ENCODE data around the gene TTC34.

TTC34 gene

DNA sequence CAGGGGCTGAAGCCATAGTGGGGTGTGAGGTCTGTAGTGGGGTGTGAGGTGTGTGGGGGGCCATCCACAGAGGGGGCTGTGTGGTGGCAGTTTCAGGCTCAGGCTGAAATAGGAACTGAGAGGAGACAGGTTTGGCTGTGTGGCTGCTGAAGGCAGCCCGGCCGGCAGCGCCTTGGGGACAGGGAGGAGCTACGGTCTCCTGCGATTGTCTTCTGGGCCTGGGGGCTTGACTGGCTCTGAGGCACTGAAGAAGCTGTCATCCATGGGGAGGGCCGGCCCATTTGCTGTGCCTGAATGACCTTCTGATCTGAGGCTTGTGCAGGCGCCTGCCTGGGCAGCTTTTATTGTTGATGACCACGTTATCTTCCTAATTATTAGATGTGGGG is 10.0 kb upstream of the TTC34 start:
- H3K27me3 ChIP-seq (ENCODE audit: control insufficient read depth, insufficient read depth, low read length), result no peaks in the 10 kb centered on the region
- H3K4me1 ChIP-seq (ENCODE audit: control insufficient read depth, insufficient read depth, low read length), result no peaks in the 10 kb centered on the region
- no peak overlapping the region for H3K27ac ChIP-seq (ENCODE audit: low read length)
- no peak overlapping the region for H3K4me3 ChIP-seq (ENCODE audit: low read length)
- H3K36me3 ChIP-seq (ENCODE audit: control insufficient read depth, insufficient read depth, low read length), result no peaks in the 10 kb centered on the region; the same call in 1 of the 2 replicates
- no CpG with 5 or more reads among the region's 8 CpGs for WGBS (ENCODE audit: insufficient coverage, insufficient read length)
- peaks cover 48% of the 10 kb centered on the region for H3K9me3 ChIP-seq (ENCODE audit: control insufficient read depth, insufficient read depth, low read length)
- DNase-seq (ENCODE audit: low read depth, low spot score), result no peak

DNA sequence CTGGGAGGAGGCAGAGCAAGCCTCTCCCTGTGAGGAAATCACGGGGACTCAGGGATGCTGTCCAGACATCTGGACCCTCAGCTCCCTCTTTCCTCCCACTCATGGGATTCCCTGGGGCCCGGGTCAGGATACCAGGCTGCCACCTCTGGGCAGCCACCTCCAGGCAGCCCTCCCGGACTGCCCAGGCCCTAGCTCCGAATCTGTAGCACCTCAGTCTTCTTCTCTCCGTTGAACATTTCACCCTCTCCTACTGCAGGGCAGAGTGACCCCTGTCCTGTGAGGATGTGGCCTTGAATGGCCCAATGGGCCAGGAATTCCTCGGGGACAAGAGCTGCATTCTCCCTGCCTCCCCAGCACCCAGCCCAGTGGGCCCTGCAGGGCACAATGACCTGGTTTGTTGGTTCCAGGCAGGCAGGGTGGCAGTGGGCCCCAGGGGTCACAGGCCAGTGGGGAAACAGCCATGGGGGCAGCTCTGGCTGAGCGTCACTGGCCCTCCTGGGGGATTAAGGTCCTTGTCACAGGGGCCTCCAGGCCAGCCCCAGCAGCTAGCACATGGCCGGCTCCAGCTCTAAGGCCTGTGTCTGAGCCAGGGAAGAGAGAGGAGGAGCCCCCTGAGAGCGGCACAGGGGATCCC is 9.5 kb upstream of the TTC34 start:
- Histone ChIP-seq H3K4me3 (ENCODE audit: low read length) (no peak overlapping the region), H3K27ac (ENCODE audit: low read length) (no peak overlapping the region), H3K27me3 (ENCODE audit: control insufficient read depth, insufficient read depth, low read length) (no peaks in the 10 kb centered on the region), H3K36me3 (ENCODE audit: control insufficient read depth, insufficient read depth, low read length) (peaks cover under 1% of the 10 kb centered on the region; the same call in 1 of the 2 replicates), H3K9me3 (ENCODE audit: control insufficient read depth, insufficient read depth, low read length) (peaks cover 51% of the 10 kb centered on the region), H3K4me1 (ENCODE audit: control insufficient read depth, insufficient read depth, low read length) (no peaks in the 10 kb centered on the region)
- no CpG with 5 or more reads among the region's 9 CpGs for WGBS (ENCODE audit: insufficient coverage, insufficient read length)
- DNase-seq (ENCODE audit: low read depth, low spot score), result no peak

DNA sequence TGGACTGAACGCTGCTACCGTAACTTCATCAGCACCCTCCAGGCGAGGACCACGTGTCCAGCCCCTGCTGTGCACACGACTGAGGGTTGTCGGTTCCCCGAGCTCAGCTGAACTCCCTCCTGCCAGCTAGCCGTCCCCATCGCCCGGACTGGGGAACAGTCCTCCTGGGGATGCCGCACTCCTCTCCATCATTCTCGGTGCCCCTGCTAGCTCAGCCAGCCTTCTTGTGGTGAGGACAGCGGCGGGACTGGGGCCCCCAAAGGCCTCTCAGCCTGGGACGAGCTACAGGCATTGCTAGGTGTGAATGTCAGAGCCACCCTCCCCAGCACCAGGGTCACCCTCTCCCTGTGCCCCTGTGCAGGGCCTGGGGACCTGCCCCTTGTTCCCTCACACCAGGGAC is 8.8 kb upstream of the TTC34 start:
- no peak for DNase-seq (ENCODE audit: low read depth, low spot score)
- no peaks in the 10 kb centered on the region for H3K27me3 ChIP-seq (ENCODE audit: control insufficient read depth, insufficient read depth, low read length)
- no CpG with 5 or more reads among the region's 15 CpGs for whole genome bisulfite sequencing (ENCODE audit: insufficient coverage, insufficient read length)

GRCh38 chr1:2809656-2810055 is 8.2 kb upstream of the TTC34 start:
- WGBS (ENCODE audit: insufficient coverage, insufficient read length), result no CpG with 5 or more reads among the region's 17 CpGs
- Histone ChIP-seq H3K27me3 (ENCODE audit: control insufficient read depth, insufficient read depth, low read length) (no peaks in the 10 kb centered on the region), H3K4me3 (ENCODE audit: low read length) (no peak overlapping the region), H3K4me1 (ENCODE audit: control insufficient read depth, insufficient read depth, low read length) (no peaks in the 10 kb centered on the region), H3K27ac (ENCODE audit: low read length) (no peak overlapping the region), H3K9me3 (ENCODE audit: control insufficient read depth, insufficient read depth, low read length) (peaks cover 56% of the 10 kb centered on the region), H3K36me3 (ENCODE audit: control insufficient read depth, insufficient read depth, low read length) (peaks cover 2% of the 10 kb centered on the region; the same call in 1 of the 2 replicates)
- no peak for DNase-seq (ENCODE audit: low read depth, low spot score)

More for the DNA sequence above, 8.8 kb upstream of the TTC34 start:
- no peak overlapping the region for H3K27ac ChIP-seq (ENCODE audit: low read length)
- H3K36me3 ChIP-seq (ENCODE audit: control insufficient read depth, insufficient read depth, low read length), result peaks cover 2% of the 10 kb centered on the region; the same call in 1 of the 2 replicates
- H3K4me1 ChIP-seq (ENCODE audit: control insufficient read depth, insufficient read depth, low read length), result no peaks in the 10 kb centered on the region
- peaks cover 55% of the 10 kb centered on the region for H3K9me3 ChIP-seq (ENCODE audit: control insufficient read depth, insufficient read depth, low read length)
- H3K4me3 ChIP-seq (ENCODE audit: low read length), result no peak overlapping the region

DNA sequence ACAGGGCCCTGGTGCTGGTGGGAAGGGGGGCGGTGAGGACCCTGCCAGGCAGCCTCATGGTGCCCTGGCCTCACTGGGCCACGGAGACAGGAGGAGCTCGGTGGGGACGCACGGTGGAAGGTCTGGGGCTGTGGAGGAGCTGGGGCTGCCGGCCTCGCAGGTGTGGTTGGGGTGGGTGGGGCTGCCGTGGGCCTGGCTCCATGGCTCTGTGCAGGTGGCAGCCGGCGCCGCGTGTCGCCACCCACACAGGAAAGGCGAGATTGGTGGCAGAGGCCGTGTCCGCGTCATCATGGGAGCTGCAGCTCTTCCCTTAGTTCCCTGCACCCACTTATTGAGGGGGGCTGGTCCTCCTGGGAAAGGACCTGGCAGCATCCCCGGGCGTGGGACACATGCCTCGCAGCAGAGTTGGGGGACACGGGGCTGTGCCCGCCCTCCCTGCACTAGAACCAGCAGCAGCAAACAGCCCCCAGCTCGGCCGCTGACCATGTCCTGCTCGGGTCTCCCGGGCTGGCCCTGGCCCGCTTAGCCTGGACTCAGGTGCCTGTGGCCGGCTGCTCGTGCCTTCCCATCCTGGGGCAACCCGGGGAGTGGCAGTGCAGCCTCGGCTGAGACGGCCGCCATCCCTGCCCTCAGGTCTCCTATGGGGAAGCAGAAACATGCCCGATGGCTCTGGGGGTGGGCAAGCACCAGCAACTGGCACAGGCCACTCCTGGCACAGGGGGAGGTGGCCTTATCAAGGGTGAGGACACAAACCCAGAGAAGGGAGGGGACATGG is 7.5 kb upstream of the TTC34 start:
- Histone ChIP-seq H3K4me3 (ENCODE audit: low read length) (no peak overlapping the region), H3K9me3 (ENCODE audit: control insufficient read depth, insufficient read depth, low read length) (peaks cover 53% of the 10 kb centered on the region), H3K27ac (ENCODE audit: low read length) (no peak overlapping the region), H3K4me1 (ENCODE audit: control insufficient read depth, insufficient read depth, low read length) (no peaks in the 10 kb centered on the region), H3K27me3 (ENCODE audit: control insufficient read depth, insufficient read depth, low read length) (no peaks in the 10 kb centered on the region), H3K36me3 (ENCODE audit: control insufficient read depth, insufficient read depth, low read length) (peaks cover 2% of the 10 kb centered on the region; the same call in 1 of the 2 replicates)
- no CpG with 5 or more reads among the region's 34 CpGs for WGBS (ENCODE audit: insufficient coverage, insufficient read length)
- DNase-seq (ENCODE audit: low read depth, low spot score), result no peak

GRCh38 chr1:2808386-2808705 is 6.9 kb upstream of the TTC34 start:
- H3K4me1 ChIP-seq (ENCODE audit: control insufficient read depth, insufficient read depth, low read length), result no peaks in the 10 kb centered on the region
- H3K27ac ChIP-seq (ENCODE audit: low read length), result no peak overlapping the region
- no peak overlapping the region for H3K4me3 ChIP-seq (ENCODE audit: low read length)
- no peak for DNase-seq (ENCODE audit: low read depth, low spot score)
- no peaks in the 10 kb centered on the region for H3K27me3 ChIP-seq (ENCODE audit: control insufficient read depth, insufficient read depth, low read length)
- no CpG with 5 or more reads among the region's 10 CpGs for WGBS (ENCODE audit: insufficient coverage, insufficient read length)
- peaks cover 2% of the 10 kb centered on the region; the same call in 1 of the 2 replicates for H3K36me3 ChIP-seq (ENCODE audit: control insufficient read depth, insufficient read depth, low read length)
- peaks cover 53% of the 10 kb centered on the region for H3K9me3 ChIP-seq (ENCODE audit: control insufficient read depth, insufficient read depth, low read length)

DNA sequence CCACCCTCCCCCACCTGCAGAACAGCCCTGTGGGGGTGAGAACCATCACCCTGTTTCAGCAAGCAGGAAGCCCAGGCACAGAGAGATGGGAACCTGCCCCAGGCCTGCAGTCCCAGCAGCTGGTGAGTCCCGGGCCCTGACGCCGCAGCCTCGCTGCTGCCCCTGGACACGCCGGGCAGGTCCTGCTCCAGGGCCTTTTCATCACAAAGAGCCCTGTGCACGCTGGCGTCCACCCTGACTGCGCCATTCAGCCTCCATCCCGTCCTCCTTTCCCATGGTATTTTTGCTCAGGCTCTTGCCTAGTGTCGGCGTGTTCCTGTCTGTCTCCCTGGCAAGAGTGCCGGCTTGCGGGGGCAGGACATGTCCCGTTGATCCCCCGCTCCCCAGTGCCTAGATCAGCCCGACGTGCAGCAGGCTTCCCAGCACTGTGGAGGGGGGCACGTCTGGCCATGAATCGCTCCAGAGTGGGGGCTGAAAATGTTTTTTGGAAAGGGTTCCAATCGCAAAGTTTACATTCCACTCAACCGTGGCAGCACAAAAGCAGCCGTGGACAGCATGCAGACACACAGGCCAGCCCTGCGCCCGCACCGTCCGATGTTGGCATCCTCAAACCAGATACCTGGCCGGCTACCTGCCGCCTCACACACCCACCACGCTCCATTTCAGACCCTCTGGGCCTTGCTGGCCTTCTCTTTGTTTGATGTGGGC is 6.3 kb upstream of the TTC34 start:
- H3K4me1 ChIP-seq (ENCODE audit: control insufficient read depth, insufficient read depth, low read length), result no peaks in the 10 kb centered on the region
- no peak overlapping the region for H3K27ac ChIP-seq (ENCODE audit: low read length)
- no CpG with 5 or more reads among the region's 30 CpGs for WGBS (ENCODE audit: insufficient coverage, insufficient read length)
- no peak overlapping the region for H3K4me3 ChIP-seq (ENCODE audit: low read length)
- H3K9me3 ChIP-seq (ENCODE audit: control insufficient read depth, insufficient read depth, low read length), result peaks cover 53% of the 10 kb centered on the region
- H3K27me3 ChIP-seq (ENCODE audit: control insufficient read depth, insufficient read depth, low read length), result no peaks in the 10 kb centered on the region
- H3K36me3 ChIP-seq (ENCODE audit: control insufficient read depth, insufficient read depth, low read length), result peaks cover 2% of the 10 kb centered on the region; the same call in 1 of the 2 replicates
- no peak for DNase-seq (ENCODE audit: low read depth, low spot score)

DNA sequence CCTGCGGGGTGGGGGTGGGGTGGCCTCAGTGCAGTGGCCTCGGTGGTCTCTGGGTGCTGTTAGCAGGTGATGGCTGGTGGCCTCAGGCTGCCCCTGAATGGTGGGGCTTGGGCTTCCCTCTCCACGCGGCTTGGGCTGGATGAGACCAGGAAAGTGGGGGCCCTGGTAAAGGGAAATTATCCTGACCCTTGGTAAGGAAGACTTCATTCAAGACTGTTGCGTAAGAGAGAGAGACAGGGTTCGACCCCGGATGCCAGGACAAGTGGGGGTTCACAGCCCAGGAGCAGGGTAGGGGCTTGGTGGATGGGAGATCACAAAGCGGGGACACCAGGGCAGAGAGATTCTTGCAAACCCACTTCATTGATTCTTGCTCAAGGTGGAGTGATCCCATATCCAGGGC is 5.5 kb upstream of the TTC34 start:
- WGBS (ENCODE audit: insufficient coverage, insufficient read length), result no CpG with 5 or more reads among the region's 8 CpGs

DNA sequence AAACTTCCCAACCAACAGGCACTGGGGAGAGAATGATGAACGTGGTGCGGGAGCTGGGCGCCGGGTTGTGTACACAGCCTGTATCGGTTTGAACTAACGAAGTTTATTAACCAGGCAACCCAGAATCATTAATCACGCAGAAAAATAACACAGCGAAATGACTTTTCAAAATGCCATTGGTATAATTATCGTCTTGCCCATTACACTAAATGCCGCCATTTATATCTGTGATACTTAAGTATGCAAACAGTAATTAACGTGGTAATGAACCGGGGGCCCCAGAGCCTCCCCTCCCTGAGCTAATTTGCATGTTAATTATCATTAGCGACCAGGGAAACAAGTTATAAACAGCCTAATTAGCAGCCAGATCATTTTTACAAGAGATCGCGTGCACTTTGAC is 5.1 kb upstream of the TTC34 start:
- no peak overlapping the region for H3K4me3 ChIP-seq (ENCODE audit: low read length)
- H3K27me3 ChIP-seq (ENCODE audit: control insufficient read depth, insufficient read depth, low read length), result no peaks in the 10 kb centered on the region
- no peaks in the 10 kb centered on the region for H3K4me1 ChIP-seq (ENCODE audit: control insufficient read depth, insufficient read depth, low read length)
- peaks cover 2% of the 10 kb centered on the region; the same call in 1 of the 2 replicates for H3K36me3 ChIP-seq (ENCODE audit: control insufficient read depth, insufficient read depth, low read length)
- H3K27ac ChIP-seq (ENCODE audit: low read length), result no peak overlapping the region
- H3K9me3 ChIP-seq (ENCODE audit: control insufficient read depth, insufficient read depth, low read length), result peaks cover 53% of the 10 kb centered on the region
- DNase-seq (ENCODE audit: low read depth, low spot score), result no peak
- no CpG with 5 or more reads among the region's 15 CpGs for WGBS (ENCODE audit: insufficient coverage, insufficient read length)

More for the DNA sequence above, 5.5 kb upstream of the TTC34 start:
- no peaks in the 10 kb centered on the region for H3K27me3 ChIP-seq (ENCODE audit: control insufficient read depth, insufficient read depth, low read length)
- DNase-seq (ENCODE audit: low read depth, low spot score), result no peak
- no peak overlapping the region for H3K4me3 ChIP-seq (ENCODE audit: low read length)
- no peaks in the 10 kb centered on the region for H3K4me1 ChIP-seq (ENCODE audit: control insufficient read depth, insufficient read depth, low read length)
- no peak overlapping the region for H3K27ac ChIP-seq (ENCODE audit: low read length)
- H3K36me3 ChIP-seq (ENCODE audit: control insufficient read depth, insufficient read depth, low read length), result peaks cover 2% of the 10 kb centered on the region; the same call in 1 of the 2 replicates
- peaks cover 51% of the 10 kb centered on the region for H3K9me3 ChIP-seq (ENCODE audit: control insufficient read depth, insufficient read depth, low read length)

GRCh38 chr1:2805801-2806430 is 4.4 kb upstream of the TTC34 start:
- Histone ChIP-seq H3K27me3 (ENCODE audit: control insufficient read depth, insufficient read depth, low read length) (no peaks in the 10 kb centered on the region), H3K27ac (ENCODE audit: low read length) (no peak overlapping the region), H3K4me3 (ENCODE audit: low read length) (no peak overlapping the region), H3K4me1 (ENCODE audit: control insufficient read depth, insufficient read depth, low read length) (no peaks in the 10 kb centered on the region), H3K36me3 (ENCODE audit: control insufficient read depth, insufficient read depth, low read length) (peaks cover 2% of the 10 kb centered on the region; the same call in 1 of the 2 replicates), H3K9me3 (ENCODE audit: control insufficient read depth, insufficient read depth, low read length) (peaks cover 53% of the 10 kb centered on the region)
- no CpG with 5 or more reads among the region's 25 CpGs for WGBS (ENCODE audit: insufficient coverage, insufficient read length)
- no peak for DNase-seq (ENCODE audit: low read depth, low spot score)
